A549 (cell line): Measurements from ENCODE around the gene PPIL4. TPM values are rescaled to one million over a fixed set of nuclear protein-coding genes. Genes with fewer than 3 reads are reported as not detected.

Source experiments
- ATAC-seq, 2 experiments: fragments of 200-7000 bp in 1 of 2; fragments of >200 bp in 1 of 2; cut with Nextera tagmentation in 1 of 2; cut with Tn5 transposase in 1 of 2; 3 replicates each; pipeline versions ENCODE4 v1.8.0 to v1.9.1; 2018 to 2020; ENCODE audit warnings: mild to moderate bottlenecking in 1 of 2, moderate library complexity in 1 of 2
- CTCF ChIA-PET: fragments of 300-600 bp; sonication (Branson Sonifier 250); formaldehyde crosslinking; extraction: SDS; loops from one replicate; lab custom pipeline; 2021; ENCODE audit warnings: antibody characterized with exemption, inconsistent platforms; lab: Yijun Ruan, JAX
- POLR2A ChIA-PET: fragments of 350-600 bp; formaldehyde crosslinking; extraction: SDS; loops from one replicate; lab custom pipeline; 2021; ENCODE audit warnings: antibody characterized with exemption, inconsistent platforms; lab: Yijun Ruan, JAX
- DNase-seq, 2 experiments: peaks; one replicate each; pipeline versions ENCODE4 v3.0.0 to v3.0.0-alpha.2; 2011 to 2016; ENCODE audit warnings: low read depth in 1 of 2, low spot score in 1 of 2
- FAIRE-seq: peaks from 2 replicates; lab custom pipeline; 2011; peaks lifted over from hg19 to GRCh38; lab: Jason Lieb, UNC
- H3K27ac ChIP-seq, 2 experiments: fragments of >200 bp; sonication (Bioruptor Twin); formaldehyde crosslinking; 3 replicates each; pipeline ENCODE4 v1.5.1; 2016 to 2017
- H3K4me1 ChIP-seq: fragments of >200 bp; sonication (Bioruptor Twin); formaldehyde crosslinking; 3 replicates; pipeline ENCODE4 v1.6.1; 2016
- H3K4me2 ChIP-seq: fragments of >200 bp; sonication (Bioruptor Twin); formaldehyde crosslinking; 3 replicates; pipeline ENCODE4 v1.6.1; 2016
- H3K4me3 ChIP-seq: fragments of >200 bp; sonication (Bioruptor Twin); formaldehyde crosslinking; 3 replicates; pipeline ENCODE4 v1.5.1; 2016
- H3K9me3 ChIP-seq: fragments of >200 bp; sonication (Bioruptor Twin); formaldehyde crosslinking; 3 replicates; pipeline ENCODE4 v1.6.1; 2016
- CEBPB ChIP-seq, 2 experiments: fragments of >200 bp in 1 of 2; sonication (Bioruptor Twin) in 1 of 2; formaldehyde crosslinking in 1 of 2; IDR thresholded peaks; 2 replicates each; pipeline ENCODE4 v1.6.1; 2012 to 2016
- EHF ChIP-seq: fragments of 250-450 bp; sonication (Bioruptor Pico); IDR thresholded peaks from 2 replicates; pipeline ENCODE4 v1.5.0; 2020; ENCODE audit warnings: mild to moderate bottlenecking
- ESRRA ChIP-seq: fragments of 150-350 bp; IDR thresholded peaks from 2 replicates; pipeline ENCODE4 v1.6.1; 2014; ENCODE audit warnings: mild to moderate bottlenecking, low read length, borderline replicate concordance
- FOSB ChIP-seq: fragments of 250-450 bp; sonication (Bioruptor Pico); IDR thresholded peaks from 2 replicates; pipeline ENCODE4 v1.5.0; 2020; ENCODE audit warnings: mild to moderate bottlenecking, moderate library complexity
- FOSL2 ChIP-seq, 2 experiments: fragments of 450-650 bp in 1 of 2; fragments of >200 bp in 1 of 2; sonication (Bioruptor Twin) in 1 of 2; formaldehyde crosslinking; IDR thresholded peaks; 2 replicates each; pipeline versions ENCODE4 v1.5.0 to v1.6.1; 2016 to 2020; ENCODE audit warnings: mild to moderate bottlenecking in 1 of 2, moderate library complexity in 1 of 2
- FOXS1 ChIP-seq: fragments of 250-450 bp; sonication (Bioruptor Pico); IDR thresholded peaks from 2 replicates; pipeline ENCODE4 v1.5.0; 2020; ENCODE audit warnings: mild to moderate bottlenecking, moderate library complexity
- GATA3 ChIP-seq: IDR thresholded peaks from 2 replicates; pipeline ENCODE4 v1.6.1; 2012; ENCODE audit warnings: borderline replicate concordance
- HDAC2 ChIP-seq: fragments of 200-600 bp; sonication (generic); IDR thresholded peaks from 2 replicates; pipeline ENCODE4 v1.6.1; 2016
- HEYL ChIP-seq: fragments of 250-450 bp; sonication (Bioruptor Pico); IDR thresholded peaks from 2 replicates; pipeline ENCODE4 v1.8.0; 2021; ENCODE audit warnings: mild to moderate bottlenecking, moderate library complexity
- HOXA7 ChIP-seq: fragments of 250-450 bp; sonication (Bioruptor Pico); IDR thresholded peaks from 2 replicates; pipeline ENCODE4 v1.5.0; 2020; ENCODE audit warnings: mild to moderate bottlenecking, moderate library complexity
- KDM1A ChIP-seq: fragments of 200-600 bp; sonication (generic); IDR thresholded peaks from 2 replicates; pipeline ENCODE4 v1.6.1; 2016; ENCODE audit warnings: low read depth, mild to moderate bottlenecking
- KDM5A ChIP-seq: fragments of 200-600 bp; sonication (generic); IDR thresholded peaks from 2 replicates; pipeline ENCODE4 v1.6.1; 2016; ENCODE audit warnings: antibody characterized with exemption, mild to moderate bottlenecking
- MAZ ChIP-seq: fragments of 150-350 bp; IDR thresholded peaks from 2 replicates; pipeline ENCODE4 v1.6.1; 2014; ENCODE audit warnings: antibody characterized with exemption, low read depth, low read length, borderline replicate concordance
- MYC ChIP-seq: IDR thresholded peaks from 2 replicates; pipeline ENCODE4 v1.6.1; 2012; ENCODE audit warnings: mild to moderate bottlenecking, inconsistent platforms, low read length, improper control_type of control experiment, borderline replicate concordance
- NFE2L2 ChIP-seq: fragments of 150-350 bp; conservative IDR thresholded peaks from 2 replicates; pipeline ENCODE4 v1.6.1; 2014; ENCODE audit warnings: low read length
- POLR2AphosphoS2 ChIP-seq: conservative IDR thresholded peaks from 2 replicates; pipeline ENCODE4 v1.6.1; 2012; ENCODE audit warnings: low read length, improper control_type of control experiment, inconsistent platforms
- RCOR1 ChIP-seq: fragments of 150-350 bp; IDR thresholded peaks from 2 replicates; pipeline ENCODE4 v1.6.1; 2014; ENCODE audit warnings: antibody characterized with exemption, low read length, low read depth
- RFX5 ChIP-seq: fragments of 450-650 bp; IDR thresholded peaks from 2 replicates; pipeline ENCODE4 v1.7.1; 2014; ENCODE audit warnings: antibody characterized with exemption, mild to moderate bottlenecking, moderate library complexity
- SMC3 ChIP-seq: fragments of >200 bp; sonication (Bioruptor Twin); formaldehyde crosslinking; IDR thresholded peaks from 3 replicates; pipeline ENCODE4 v1.6.1; 2018; ENCODE audit warnings: inconsistent platforms
- ZSCAN20 ChIP-seq: fragments of 250-450 bp; sonication (Bioruptor Pico); IDR thresholded peaks from 2 replicates; pipeline ENCODE4 v1.8.0; 2022; ENCODE audit warnings: mild to moderate bottlenecking, moderate library complexity
- WGBS: methylation state at CpG from one replicate; pipeline ENCODE4 v1.1.6; 2017; ENCODE audit errors: missing lambda C conversion rate; 5-methylcytosine and 5-hydroxymethylcytosine counted together
- polyA plus RNA-seq, 4 experiments: library from polyadenylated mRNA; depleted of rRNA in 3 of 4; stranded (reverse); fragments of >200 nt; fragmentation: RNase III in 1 of 4; extraction: RNeasy Plus Mini Kit Qiagen cat#74134 plus additional on column Dnase treatment in 1 of 4; gene quantifications; 2 replicates in 3 of 4; 3 replicates in 1 of 4; pipeline ENCODE4 v1.2.3, GENCODE V29; 2011 to 2017
- TF ChIP-seq, protein P1 (sequence below): fragments of >200 bp; sonication (Bioruptor Twin); formaldehyde crosslinking; IDR thresholded peaks from 2 replicates; pipeline ENCODE4 v1.6.1; 2016
- TF ChIP-seq, protein P2 (sequence below): fragments of >200 bp; sonication (Bioruptor Twin); formaldehyde crosslinking; IDR thresholded peaks from 3 replicates; pipeline ENCODE4 v1.5.1; 2016
- TF ChIP-seq, protein P3 (sequence below): fragments of 200-600 bp; sonication (generic); IDR thresholded peaks from 2 replicates; pipeline ENCODE4 v1.6.1; 2016; ENCODE audit warnings: antibody characterized with exemption, mild to moderate bottlenecking, moderate library complexity
- TF ChIP-seq, protein P4 (sequence below): IDR thresholded peaks from 2 replicates; pipeline ENCODE4 v1.6.1; 2012
- TF ChIP-seq, protein P5 (sequence below): fragments of 450-650 bp; IDR thresholded peaks from 2 replicates; pipeline ENCODE4 v1.6.1; 2014; ENCODE audit warnings: antibody characterized with exemption
- TF ChIP-seq, protein P6 (sequence below): fragments of 150-350 bp; IDR thresholded peaks from 2 replicates; pipeline ENCODE4 v1.6.1; 2014; ENCODE audit warnings: low read depth, mild to moderate bottlenecking, low read length

Gene PPIL4
- polyA plus RNA-seq, 2 of the 4 experiments (the other 2 are of a cell fraction), result 12.1 to 17.2 TPM

DNA sequence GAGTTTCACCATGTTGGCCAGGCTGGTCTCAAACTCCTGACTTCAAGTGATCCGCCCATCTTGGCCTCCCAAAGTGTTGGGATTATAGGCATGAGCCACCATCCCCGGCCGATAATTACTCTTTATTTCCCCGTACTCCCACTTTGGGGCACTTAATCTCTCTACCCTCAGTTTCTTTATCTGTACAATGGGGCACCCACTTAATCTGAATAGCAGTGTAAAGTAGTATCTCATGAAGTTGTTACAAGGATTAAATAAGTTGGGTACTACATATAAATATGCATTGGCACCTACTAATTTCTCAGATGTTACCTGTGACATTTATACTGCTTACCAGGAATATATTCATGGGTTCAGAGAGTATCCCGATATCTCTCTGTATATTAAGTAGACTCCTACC is 35.5 kb upstream of the PPIL4 start:
- ChIA-PET POLR2A (no interaction called here), CTCF (interaction anchor here (0.6 to 1.0 kb wide), 2 partner anchors 16 to 42 kb away, joined by 3 read pairs; no protein-coding TSS in a partner anchor)
- no peak overlapping the region for H3K4me3 ChIP-seq
- H3K4me1 ChIP-seq, result no peaks in the 10 kb centered on the region
- H3K4me2 ChIP-seq, result no peak overlapping the region
- no peaks in the 10 kb centered on the region for H3K9me3 ChIP-seq
- ATAC-seq (no peak), FAIRE-seq (no peak), DNase-seq (no peak)
- TF ChIP-seq RFX5 (no peak), POLR2AphosphoS2 (no peak), KDM5A (no peak), FOXS1 (CRISPR knock-in tag) (no peak), MAZ (no peak), MYC (no peak), FOSL2 (IDR thresholded peaks at IDR 0.05) (no peak), FOSL2 (CRISPR knock-in tag; IDR thresholded peaks at IDR 0.05) (no peak), HDAC2 (no peak), EHF (CRISPR knock-in tag) (no peak), NFE2L2 (no peak), SMC3 (no peak), HOXA7 (no peak), KDM1A (no peak), ZSCAN20 (CRISPR knock-in tag) (no peak)
- TF ChIP-seq, protein P1, sequence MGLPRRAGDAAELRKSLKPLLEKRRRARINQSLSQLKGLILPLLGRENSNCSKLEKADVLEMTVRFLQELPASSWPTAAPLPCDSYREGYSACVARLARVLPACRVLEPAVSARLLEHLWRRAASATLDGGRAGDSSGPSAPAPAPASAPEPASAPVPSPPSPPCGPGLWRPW, result no peak
- TF ChIP-seq, protein P2, sequence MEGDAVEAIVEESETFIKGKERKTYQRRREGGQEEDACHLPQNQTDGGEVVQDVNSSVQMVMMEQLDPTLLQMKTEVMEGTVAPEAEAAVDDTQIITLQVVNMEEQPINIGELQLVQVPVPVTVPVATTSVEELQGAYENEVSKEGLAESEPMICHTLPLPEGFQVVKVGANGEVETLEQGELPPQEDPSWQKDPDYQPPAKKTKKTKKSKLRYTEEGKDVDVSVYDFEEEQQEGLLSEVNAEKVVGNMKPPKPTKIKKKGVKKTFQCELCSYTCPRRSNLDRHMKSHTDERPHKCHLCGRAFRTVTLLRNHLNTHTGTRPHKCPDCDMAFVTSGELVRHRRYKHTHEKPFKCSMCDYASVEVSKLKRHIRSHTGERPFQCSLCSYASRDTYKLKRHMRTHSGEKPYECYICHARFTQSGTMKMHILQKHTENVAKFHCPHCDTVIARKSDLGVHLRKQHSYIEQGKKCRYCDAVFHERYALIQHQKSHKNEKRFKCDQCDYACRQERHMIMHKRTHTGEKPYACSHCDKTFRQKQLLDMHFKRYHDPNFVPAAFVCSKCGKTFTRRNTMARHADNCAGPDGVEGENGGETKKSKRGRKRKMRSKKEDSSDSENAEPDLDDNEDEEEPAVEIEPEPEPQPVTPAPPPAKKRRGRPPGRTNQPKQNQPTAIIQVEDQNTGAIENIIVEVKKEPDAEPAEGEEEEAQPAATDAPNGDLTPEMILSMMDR, result no peak
- TF ChIP-seq, protein P3, sequence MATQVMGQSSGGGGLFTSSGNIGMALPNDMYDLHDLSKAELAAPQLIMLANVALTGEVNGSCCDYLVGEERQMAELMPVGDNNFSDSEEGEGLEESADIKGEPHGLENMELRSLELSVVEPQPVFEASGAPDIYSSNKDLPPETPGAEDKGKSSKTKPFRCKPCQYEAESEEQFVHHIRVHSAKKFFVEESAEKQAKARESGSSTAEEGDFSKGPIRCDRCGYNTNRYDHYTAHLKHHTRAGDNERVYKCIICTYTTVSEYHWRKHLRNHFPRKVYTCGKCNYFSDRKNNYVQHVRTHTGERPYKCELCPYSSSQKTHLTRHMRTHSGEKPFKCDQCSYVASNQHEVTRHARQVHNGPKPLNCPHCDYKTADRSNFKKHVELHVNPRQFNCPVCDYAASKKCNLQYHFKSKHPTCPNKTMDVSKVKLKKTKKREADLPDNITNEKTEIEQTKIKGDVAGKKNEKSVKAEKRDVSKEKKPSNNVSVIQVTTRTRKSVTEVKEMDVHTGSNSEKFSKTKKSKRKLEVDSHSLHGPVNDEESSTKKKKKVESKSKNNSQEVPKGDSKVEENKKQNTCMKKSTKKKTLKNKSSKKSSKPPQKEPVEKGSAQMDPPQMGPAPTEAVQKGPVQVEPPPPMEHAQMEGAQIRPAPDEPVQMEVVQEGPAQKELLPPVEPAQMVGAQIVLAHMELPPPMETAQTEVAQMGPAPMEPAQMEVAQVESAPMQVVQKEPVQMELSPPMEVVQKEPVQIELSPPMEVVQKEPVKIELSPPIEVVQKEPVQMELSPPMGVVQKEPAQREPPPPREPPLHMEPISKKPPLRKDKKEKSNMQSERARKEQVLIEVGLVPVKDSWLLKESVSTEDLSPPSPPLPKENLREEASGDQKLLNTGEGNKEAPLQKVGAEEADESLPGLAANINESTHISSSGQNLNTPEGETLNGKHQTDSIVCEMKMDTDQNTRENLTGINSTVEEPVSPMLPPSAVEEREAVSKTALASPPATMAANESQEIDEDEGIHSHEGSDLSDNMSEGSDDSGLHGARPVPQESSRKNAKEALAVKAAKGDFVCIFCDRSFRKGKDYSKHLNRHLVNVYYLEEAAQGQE, result no peak
- TF ChIP-seq, all 56 proteins: peak for 0
- WGBS, result 99% methylated on average over 5 of the region's 5 CpGs
- no peak overlapping the region for H3K27ac ChIP-seq

DNA sequence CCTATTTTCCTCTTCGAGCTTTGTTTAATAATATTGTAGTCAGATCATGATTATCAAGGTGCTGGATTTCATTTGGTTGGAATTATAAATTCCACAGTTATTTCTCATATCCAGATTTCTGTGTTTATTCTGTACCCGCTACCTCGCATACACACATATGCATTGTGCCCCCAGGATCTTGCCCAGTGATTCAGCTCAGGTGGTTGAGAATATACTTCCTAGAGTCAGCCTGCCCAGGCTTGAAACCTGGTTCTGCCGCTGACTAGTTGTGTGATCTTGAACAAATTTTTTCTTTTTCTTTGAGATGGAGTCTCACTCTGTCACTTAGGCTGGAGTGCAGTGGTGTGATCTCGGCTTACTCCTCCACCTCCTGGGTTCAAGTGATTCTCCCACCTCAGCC is 35.0 kb upstream of the PPIL4 start:
- WGBS, result 93% methylated on average over 5 of the region's 5 CpGs
- no peaks in the 10 kb centered on the region for H3K9me3 ChIP-seq
- TF ChIP-seq, protein P4, sequence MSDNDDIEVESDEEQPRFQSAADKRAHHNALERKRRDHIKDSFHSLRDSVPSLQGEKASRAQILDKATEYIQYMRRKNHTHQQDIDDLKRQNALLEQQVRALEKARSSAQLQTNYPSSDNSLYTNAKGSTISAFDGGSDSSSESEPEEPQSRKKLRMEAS, result no peak
- TF ChIP-seq SMC3 (no peak), RCOR1 (no peak), KDM5A (no peak), KDM1A (no peak), CEBPB (IDR thresholded peaks at IDR 0.05) (no peak), FOSB (no peak), GATA3 (no peak), HEYL (CRISPR knock-in tag) (no peak), ESRRA (no peak)
- TF ChIP-seq, protein P5, sequence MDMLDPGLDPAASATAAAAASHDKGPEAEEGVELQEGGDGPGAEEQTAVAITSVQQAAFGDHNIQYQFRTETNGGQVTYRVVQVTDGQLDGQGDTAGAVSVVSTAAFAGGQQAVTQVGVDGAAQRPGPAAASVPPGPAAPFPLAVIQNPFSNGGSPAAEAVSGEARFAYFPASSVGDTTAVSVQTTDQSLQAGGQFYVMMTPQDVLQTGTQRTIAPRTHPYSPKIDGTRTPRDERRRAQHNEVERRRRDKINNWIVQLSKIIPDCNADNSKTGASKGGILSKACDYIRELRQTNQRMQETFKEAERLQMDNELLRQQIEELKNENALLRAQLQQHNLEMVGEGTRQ, result no peak
- TF ChIP-seq, protein P6, sequence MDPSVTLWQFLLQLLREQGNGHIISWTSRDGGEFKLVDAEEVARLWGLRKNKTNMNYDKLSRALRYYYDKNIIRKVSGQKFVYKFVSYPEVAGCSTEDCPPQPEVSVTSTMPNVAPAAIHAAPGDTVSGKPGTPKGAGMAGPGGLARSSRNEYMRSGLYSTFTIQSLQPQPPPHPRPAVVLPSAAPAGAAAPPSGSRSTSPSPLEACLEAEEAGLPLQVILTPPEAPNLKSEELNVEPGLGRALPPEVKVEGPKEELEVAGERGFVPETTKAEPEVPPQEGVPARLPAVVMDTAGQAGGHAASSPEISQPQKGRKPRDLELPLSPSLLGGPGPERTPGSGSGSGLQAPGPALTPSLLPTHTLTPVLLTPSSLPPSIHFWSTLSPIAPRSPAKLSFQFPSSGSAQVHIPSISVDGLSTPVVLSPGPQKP, result no peak
- TF ChIP-seq, protein P2, result no peak
- DNase-seq, result no peak
- no peaks in the 10 kb centered on the region for H3K4me1 ChIP-seq
- no peak overlapping the region for H3K27ac ChIP-seq
- FAIRE-seq, result no peak
- no peak overlapping the region for H3K4me2 ChIP-seq
- no peak overlapping the region for H3K4me3 ChIP-seq
- ATAC-seq, result no peak
- CTCF ChIA-PET, result interaction anchor here (0.6 to 1.0 kb wide), 2 partner anchors 16 to 41 kb away, joined by 3 read pairs; no protein-coding TSS in a partner anchor
- POLR2A ChIA-PET, result no interaction called here
